ENCODE measurements around the gene SPDYE4.

The SPDYE4 gene

DNA sequence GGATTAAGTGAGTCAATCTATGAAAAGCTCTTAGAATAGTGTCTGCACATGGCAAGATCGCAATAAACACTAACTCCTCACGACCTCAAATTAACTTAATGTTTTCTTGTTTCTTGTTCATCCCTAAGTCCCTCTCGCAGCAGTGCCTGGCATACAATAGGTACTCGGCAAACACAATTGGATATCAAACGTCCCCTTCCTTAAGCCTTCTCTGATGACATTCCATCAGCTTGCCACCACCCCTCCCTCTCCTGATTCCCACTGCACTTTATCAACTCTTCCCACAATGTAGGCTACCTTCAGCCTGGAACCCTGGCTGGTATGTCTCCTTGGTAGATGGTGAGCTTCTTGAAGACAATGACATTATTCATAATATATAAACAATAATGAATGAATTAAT is 47.1 kb downstream of the SPDYE4 start:
- H3K4me1 ChIP-seq (ENCODE audit: low read length), result no peaks in the 10 kb centered on the region

DNA sequence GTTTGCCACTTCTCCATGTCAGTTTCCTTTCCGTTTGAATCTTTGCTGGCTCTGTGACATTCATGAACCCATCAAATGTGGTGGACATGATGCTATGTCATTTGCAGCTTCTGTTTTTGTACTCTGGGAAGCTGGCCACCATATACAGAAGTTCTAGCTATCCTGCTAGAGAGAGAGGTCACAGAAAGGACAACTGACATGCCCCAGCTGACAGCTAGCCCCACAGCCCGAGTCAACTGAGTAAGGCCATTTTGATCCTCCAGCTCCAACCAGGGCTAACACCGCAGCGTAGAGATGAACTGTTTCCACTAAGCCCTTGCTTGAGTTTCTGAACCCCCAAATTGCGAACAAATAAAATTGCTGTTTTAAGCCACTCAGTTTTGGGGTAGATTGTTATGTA is 47.5 kb downstream of the SPDYE4 start:
- Histone ChIP-seq H4K20me1 (ENCODE audit: insufficient read depth, low read length) (no peaks in the 10 kb centered on the region), H3K4me2 (ENCODE audit: low read length) (no peak overlapping the region), H3K27ac (ENCODE audit: low read length) (no peak overlapping the region), H3K4me3 (ENCODE audit: low read length) (no peak overlapping the region), H3K79me2 (ENCODE audit: low read length) (no peaks in the 10 kb centered on the region), H3K36me3 (replicated peaks; ENCODE audit: low read depth, low read length) (no peaks in the 10 kb centered on the region), H2AFZ (ENCODE audit: low read depth, low read length) (no peak overlapping the region), H3K4me1 (ENCODE audit: low read length) (no peaks in the 10 kb centered on the region), H3K9me3 (ENCODE audit: insufficient read depth, low read length) (no peaks in the 10 kb centered on the region), H3K27me3 (ENCODE audit: low read depth, low read length) (peaks cover 8% of the 10 kb centered on the region; the same call in 1 of the 2 replicates), H3K9ac (ENCODE audit: low read length) (no peak overlapping the region)
- no peak for TF ChIP-seq EZH2phosphoT487 (IDR thresholded peaks at IDR 0.05; ENCODE audit: low read depth)
- TF ChIP-seq, protein P1, sequence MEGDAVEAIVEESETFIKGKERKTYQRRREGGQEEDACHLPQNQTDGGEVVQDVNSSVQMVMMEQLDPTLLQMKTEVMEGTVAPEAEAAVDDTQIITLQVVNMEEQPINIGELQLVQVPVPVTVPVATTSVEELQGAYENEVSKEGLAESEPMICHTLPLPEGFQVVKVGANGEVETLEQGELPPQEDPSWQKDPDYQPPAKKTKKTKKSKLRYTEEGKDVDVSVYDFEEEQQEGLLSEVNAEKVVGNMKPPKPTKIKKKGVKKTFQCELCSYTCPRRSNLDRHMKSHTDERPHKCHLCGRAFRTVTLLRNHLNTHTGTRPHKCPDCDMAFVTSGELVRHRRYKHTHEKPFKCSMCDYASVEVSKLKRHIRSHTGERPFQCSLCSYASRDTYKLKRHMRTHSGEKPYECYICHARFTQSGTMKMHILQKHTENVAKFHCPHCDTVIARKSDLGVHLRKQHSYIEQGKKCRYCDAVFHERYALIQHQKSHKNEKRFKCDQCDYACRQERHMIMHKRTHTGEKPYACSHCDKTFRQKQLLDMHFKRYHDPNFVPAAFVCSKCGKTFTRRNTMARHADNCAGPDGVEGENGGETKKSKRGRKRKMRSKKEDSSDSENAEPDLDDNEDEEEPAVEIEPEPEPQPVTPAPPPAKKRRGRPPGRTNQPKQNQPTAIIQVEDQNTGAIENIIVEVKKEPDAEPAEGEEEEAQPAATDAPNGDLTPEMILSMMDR (IDR thresholded peaks at IDR 0.05; ENCODE audit: low read depth, low read length), result no peak

More for the DNA sequence above, 47.1 kb downstream of the SPDYE4 start:
- H3K36me3 ChIP-seq (replicated peaks; ENCODE audit: low read depth, low read length), result no peaks in the 10 kb centered on the region
- no peak overlapping the region for H3K27ac ChIP-seq (ENCODE audit: low read length)
- no peaks in the 10 kb centered on the region for H4K20me1 ChIP-seq (ENCODE audit: insufficient read depth, low read length)
- H3K4me2 ChIP-seq (ENCODE audit: low read length), result no peak overlapping the region
- no peaks in the 10 kb centered on the region for H3K9me3 ChIP-seq (ENCODE audit: insufficient read depth, low read length)
- TF ChIP-seq, protein P1 (IDR thresholded peaks at IDR 0.05; ENCODE audit: low read depth, low read length), result no peak
- no peak overlapping the region for H3K4me3 ChIP-seq (ENCODE audit: low read length)
- H3K9ac ChIP-seq (ENCODE audit: low read length), result no peak overlapping the region
- no peak overlapping the region for H2AFZ ChIP-seq (ENCODE audit: low read depth, low read length)
- H3K27me3 ChIP-seq (ENCODE audit: low read depth, low read length), result peaks cover 8% of the 10 kb centered on the region; the same call in 1 of the 2 replicates
- H3K79me2 ChIP-seq (ENCODE audit: low read length), result no peaks in the 10 kb centered on the region

DNA sequence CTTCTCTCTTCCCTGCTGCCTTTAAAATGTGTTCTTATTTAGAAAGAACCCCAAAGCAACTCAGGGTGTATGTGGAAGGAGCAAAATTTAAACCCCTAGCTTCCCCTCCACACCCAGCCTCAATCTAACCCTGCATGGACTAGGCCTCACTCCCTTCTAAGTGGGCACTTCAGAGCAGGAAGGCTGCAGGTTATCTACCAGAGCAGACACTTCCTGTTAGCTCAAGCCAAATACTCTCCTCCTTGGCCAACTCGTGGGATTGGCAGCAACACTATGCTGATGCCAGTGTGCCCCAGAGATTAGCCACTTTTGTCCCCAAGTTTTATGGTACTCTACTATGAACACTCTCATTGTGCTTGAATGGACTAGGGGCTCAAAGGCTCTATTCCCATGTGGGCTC is 49.3 kb downstream of the SPDYE4 start:
- no peaks in the 10 kb centered on the region for H3K4me1 ChIP-seq (ENCODE audit: low read length)
- no peaks in the 10 kb centered on the region for H3K36me3 ChIP-seq (replicated peaks; ENCODE audit: low read depth, low read length)
- H3K9me3 ChIP-seq (ENCODE audit: insufficient read depth, low read length), result no peaks in the 10 kb centered on the region
- H3K27me3 ChIP-seq (ENCODE audit: low read depth, low read length), result peaks cover 8% of the 10 kb centered on the region; the same call in 1 of the 2 replicates
- H3K4me2 ChIP-seq (ENCODE audit: low read length), result no peak overlapping the region
- TF ChIP-seq EZH2phosphoT487 (IDR thresholded peaks at IDR 0.05; ENCODE audit: low read depth), result no peak
- TF ChIP-seq, protein P1 (IDR thresholded peaks at IDR 0.05; ENCODE audit: low read depth, low read length), result no peak
- H3K9ac ChIP-seq (ENCODE audit: low read length), result no peak overlapping the region
- H3K4me3 ChIP-seq (ENCODE audit: low read length), result no peak overlapping the region
- no peaks in the 10 kb centered on the region for H3K79me2 ChIP-seq (ENCODE audit: low read length)
- no peaks in the 10 kb centered on the region for H4K20me1 ChIP-seq (ENCODE audit: insufficient read depth, low read length)
- H2AFZ ChIP-seq (ENCODE audit: low read depth, low read length), result no peak overlapping the region
- no peak overlapping the region for H3K27ac ChIP-seq (ENCODE audit: low read length)

DNA sequence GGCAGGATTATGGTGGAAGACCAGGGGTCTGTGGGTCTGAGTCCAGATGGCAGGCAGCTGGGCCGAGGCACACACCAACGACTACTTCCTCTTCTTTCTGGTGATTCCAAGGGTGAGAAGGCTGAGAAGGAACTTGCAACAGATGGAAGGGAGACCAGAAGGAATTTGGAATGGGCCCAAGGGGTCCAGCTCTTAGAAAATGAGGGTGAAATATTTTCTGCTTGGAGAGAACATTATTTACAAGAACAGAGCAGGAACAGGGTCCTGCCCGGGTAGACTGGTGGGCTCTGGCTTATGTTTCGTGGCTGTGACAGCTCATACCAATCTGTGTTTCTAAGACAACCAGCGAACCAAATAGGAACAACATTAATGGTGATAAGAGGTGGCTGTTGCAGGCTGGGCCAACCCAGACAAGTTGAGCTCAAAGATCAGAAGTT is 50.3 kb downstream of the SPDYE4 start:
- Histone ChIP-seq H3K27me3 (ENCODE audit: low read depth, low read length) (peaks cover 6% of the 10 kb centered on the region), H3K4me3 (ENCODE audit: low read length) (no peak overlapping the region), H3K79me2 (ENCODE audit: low read length) (no peaks in the 10 kb centered on the region), H3K36me3 (replicated peaks; ENCODE audit: low read depth, low read length) (no peaks in the 10 kb centered on the region), H4K20me1 (ENCODE audit: insufficient read depth, low read length) (no peaks in the 10 kb centered on the region), H3K9ac (ENCODE audit: low read length) (no peak overlapping the region), H3K4me1 (ENCODE audit: low read length) (no peaks in the 10 kb centered on the region), H3K27ac (ENCODE audit: low read length) (no peak overlapping the region), H3K9me3 (ENCODE audit: insufficient read depth, low read length) (no peaks in the 10 kb centered on the region), H3K4me2 (ENCODE audit: low read length) (no peak overlapping the region), H2AFZ (ENCODE audit: low read depth, low read length) (no peak overlapping the region)
- TF ChIP-seq EZH2phosphoT487 (IDR thresholded peaks at IDR 0.05; ENCODE audit: low read depth), result no peak
- TF ChIP-seq, protein P1 (IDR thresholded peaks at IDR 0.05; ENCODE audit: low read depth, low read length), result no peak
